ENCODE results near the gene FAM222B.

The FAM222B gene

GRCh38 chr17:28863953-28864352, 21.4 kb upstream of the FAM222B start:
- no peaks in the 10 kb centered on the region; the same call in 1 of the 2 replicates for H3K36me3 ChIP-seq
- no peak for DNase-seq
- H3K27me3 ChIP-seq: no peaks in the 10 kb centered on the region
- H3K9me3 ChIP-seq: no peaks in the 10 kb centered on the region
- TF ChIP-seq CTCF (IDR thresholded peaks at IDR 0.05; ENCODE audit: low read depth, low read length): no peak
- no peak overlapping the region for H3K4me3 ChIP-seq (ENCODE audit: low read depth, low read length)
- no peaks in the 10 kb centered on the region for H3K4me1 ChIP-seq

- H3K27me3 ChIP-seq: no peaks in the 10 kb centered on the region
- no peaks in the 10 kb centered on the region for H3K4me1 ChIP-seq
- no peaks in the 10 kb centered on the region; the same call in 1 of the 2 replicates for H3K36me3 ChIP-seq
- TF ChIP-seq CTCF (IDR thresholded peaks at IDR 0.05; ENCODE audit: low read depth, low read length): no peak
- no peaks in the 10 kb centered on the region for H3K9me3 ChIP-seq
- no peak overlapping the region for H3K4me3 ChIP-seq (ENCODE audit: low read depth, low read length)
- no peak for DNase-seq
Measured at GRCh38 chr17:28862561-28862960, 20.0 kb upstream of the FAM222B start.

GRCh38 chr17:28861393-28862203, 19.0 kb upstream of the FAM222B start:
- no peak for DNase-seq
- Histone ChIP-seq H3K4me3 (ENCODE audit: low read depth, low read length) (no peak overlapping the region), H3K36me3 (no peaks in the 10 kb centered on the region; the same call in 1 of the 2 replicates), H3K4me1 (no peaks in the 10 kb centered on the region), H3K9me3 (no peaks in the 10 kb centered on the region), H3K27me3 (no peaks in the 10 kb centered on the region)
- no peak for TF ChIP-seq CTCF (IDR thresholded peaks at IDR 0.05; ENCODE audit: low read depth, low read length)

- no peaks in the 10 kb centered on the region; the same call in 1 of the 2 replicates for H3K36me3 ChIP-seq
- H3K9me3 ChIP-seq: no peaks in the 10 kb centered on the region
- DNase-seq: no peak
- no peak overlapping the region for H3K4me3 ChIP-seq (ENCODE audit: low read depth, low read length)
- no peaks in the 10 kb centered on the region for H3K27me3 ChIP-seq
- no peak for TF ChIP-seq CTCF (IDR thresholded peaks at IDR 0.05; ENCODE audit: low read depth, low read length)
- no peaks in the 10 kb centered on the region for H3K4me1 ChIP-seq
Measured at GRCh38 chr17:28860363-28860808, 17.8 kb upstream of the FAM222B start.

GRCh38 chr17:28858801-28859355, 16.3 kb upstream of the FAM222B start:
- no peaks in the 10 kb centered on the region for H3K27me3 ChIP-seq
- no peaks in the 10 kb centered on the region for H3K4me1 ChIP-seq
- H3K9me3 ChIP-seq: no peaks in the 10 kb centered on the region
- no peak for TF ChIP-seq CTCF (IDR thresholded peaks at IDR 0.05; ENCODE audit: low read depth, low read length)
- DNase-seq: no peak
- H3K36me3 ChIP-seq: no peaks in the 10 kb centered on the region; the same call in 1 of the 2 replicates
- no peak overlapping the region for H3K4me3 ChIP-seq (ENCODE audit: low read depth, low read length)

Measured in BE2C (cell line).